Fibroblast of skin of scalp (primary cell): Measurements from ENCODE around the gene FAM3D.

Experiments used
- DNase-seq: peaks from one replicate; pipeline ENCODE4 v3.0.0-alpha.2; 2013

FAM3D gene

GRCh38 chr3:58625196-58625824 lies 41.3 kb downstream of the FAM3D start:
- DNase-seq = peak; percentile 12

DNA sequence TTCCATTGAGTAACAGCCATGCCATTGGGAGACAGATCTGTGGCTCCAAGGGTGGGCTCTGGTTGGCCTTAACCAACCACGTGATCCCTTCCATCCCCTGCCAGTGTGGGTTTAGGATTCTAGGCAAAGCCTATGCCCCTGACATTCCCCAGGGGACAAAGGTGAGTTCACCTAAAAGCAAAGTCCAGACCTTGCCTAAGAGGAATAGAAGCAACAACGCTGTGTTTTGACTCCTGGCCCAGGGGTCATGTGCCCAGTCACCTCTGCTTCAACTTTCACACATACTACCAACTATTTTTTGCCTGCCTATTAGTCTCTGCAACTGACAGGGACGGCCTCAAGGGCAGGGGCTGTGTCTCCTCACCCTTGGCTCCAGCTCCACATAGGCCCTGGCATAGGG lies 42.0 kb downstream of the FAM3D start:
- no peak for DNase-seq

DNA sequence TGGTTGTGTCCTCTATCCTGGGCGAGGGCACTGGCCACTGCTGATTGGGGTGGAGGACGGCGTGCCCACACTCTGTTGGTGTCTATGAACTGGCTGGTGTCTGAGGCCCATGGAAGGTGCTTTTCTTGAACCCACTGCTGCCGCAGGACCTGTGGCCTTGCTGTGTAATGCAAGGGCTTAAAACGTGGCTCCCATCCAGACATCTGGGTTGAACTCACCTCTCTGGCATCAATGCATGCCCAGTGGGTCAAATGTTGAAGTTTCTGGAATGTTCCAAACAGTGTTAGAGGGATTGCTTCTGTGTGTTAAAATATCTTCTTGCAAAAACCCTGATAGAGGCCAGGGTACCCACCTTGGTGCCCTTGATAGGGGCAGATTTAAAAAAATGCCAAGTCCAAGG lies 42.6 kb downstream of the FAM3D start:
- no peak for DNase-seq

- DNase-seq = no peak
These were observed 43.1 kb downstream of the FAM3D start for GRCh38 chr3:58623478-58623877.

DNA sequence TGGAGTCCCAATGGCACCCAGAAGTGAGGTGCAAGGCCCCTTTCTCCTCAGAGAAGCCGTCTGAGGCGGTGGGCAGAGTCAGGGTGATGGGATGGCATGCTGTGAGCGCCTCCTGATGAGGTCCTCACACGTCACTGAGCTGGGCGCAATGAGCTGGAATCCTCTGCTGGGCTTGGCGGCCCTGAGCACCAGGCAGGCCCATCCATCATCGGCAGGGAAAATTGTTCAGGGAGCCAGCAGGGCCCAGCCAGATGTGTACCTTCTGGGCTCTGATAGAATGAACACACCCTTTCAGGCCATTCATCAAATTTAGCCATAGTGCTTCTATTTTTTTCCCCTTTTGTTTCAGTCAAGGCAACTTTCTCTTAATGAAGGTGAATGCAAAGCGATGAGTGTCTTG lies 43.7 kb downstream of the FAM3D start:
- DNase-seq = no peak

GRCh38 chr3:58622436-58622835 lies 44.1 kb downstream of the FAM3D start:
- DNase-seq = no peak

DNA sequence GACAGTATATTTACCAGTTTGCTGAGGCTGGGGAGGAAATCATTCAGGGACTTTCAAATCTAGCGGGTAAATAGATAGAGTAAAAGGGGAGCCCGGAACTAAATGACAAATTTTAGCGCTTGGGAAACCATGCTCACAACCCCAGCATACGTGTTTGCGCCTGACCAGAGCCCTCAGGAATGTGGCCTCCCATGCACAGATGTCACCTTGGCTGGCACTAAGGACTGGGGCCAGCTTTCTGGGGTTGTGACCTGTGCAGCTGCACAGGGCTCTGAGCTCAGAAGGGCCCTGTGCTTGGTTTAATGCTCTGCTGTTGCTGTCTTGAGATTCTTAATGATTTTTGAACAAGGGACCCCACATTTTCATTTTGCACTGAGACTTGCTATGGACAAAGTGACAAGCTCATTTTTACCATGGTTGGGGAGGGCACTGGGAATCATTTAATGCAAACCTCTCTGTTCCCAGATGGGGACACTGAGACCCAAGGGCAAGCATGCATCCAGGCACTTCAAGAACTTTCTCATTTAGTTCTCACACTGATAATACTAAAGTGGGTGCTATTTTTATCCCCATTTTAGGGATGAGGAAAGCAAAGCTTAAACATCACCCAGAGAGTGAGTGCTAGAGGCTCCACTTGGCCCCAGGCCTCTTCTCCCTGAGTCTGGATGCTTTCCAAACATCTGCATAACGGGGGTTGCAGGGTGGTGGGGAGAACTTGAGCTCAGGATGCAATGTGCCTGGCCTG lies 45.3 kb downstream of the FAM3D start:
- no peak for DNase-seq

DNA sequence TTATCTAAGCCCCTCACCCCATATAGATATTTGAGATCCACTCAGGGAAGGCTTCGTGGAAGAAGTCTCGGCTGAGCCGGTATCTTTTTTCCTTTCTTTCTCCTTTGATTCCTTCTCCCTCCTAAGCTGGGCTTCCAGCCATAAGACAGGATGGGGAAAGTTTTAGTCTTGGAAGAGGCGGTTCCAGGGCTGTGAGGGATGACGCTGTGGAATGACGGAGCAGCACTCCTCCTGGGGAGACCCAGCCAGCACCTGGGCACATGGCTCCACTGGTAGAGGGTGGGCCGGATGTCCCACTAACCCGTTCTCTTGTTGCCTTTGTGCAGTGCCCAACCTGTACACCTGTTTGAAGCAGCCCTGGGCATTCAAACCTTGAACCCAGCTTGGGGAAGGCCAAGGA lies 46.2 kb downstream of the FAM3D start:
- DNase-seq = no peak

DNA sequence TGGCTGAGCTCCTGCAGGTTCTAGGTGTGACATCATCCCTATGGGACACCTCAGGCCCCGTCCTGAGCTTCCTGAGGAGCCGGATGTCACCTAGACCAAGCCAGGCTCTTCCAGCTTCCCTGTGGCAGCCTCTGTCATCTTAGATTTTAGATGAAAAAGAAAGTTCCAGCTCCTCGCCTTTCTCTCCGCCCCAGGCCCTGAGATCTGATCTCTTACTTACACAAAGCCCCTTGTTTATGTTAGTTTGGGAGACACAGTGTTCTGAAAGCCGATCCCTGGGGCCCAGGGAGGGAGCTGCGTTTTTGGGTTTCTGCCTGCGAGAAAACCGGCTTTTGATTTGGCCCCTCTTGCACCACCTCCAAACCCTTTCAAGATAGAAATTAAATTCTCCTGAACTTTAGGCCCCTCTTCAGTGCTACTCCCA lies 49.2 kb downstream of the FAM3D start:
- DNase-seq = no peak

DNA sequence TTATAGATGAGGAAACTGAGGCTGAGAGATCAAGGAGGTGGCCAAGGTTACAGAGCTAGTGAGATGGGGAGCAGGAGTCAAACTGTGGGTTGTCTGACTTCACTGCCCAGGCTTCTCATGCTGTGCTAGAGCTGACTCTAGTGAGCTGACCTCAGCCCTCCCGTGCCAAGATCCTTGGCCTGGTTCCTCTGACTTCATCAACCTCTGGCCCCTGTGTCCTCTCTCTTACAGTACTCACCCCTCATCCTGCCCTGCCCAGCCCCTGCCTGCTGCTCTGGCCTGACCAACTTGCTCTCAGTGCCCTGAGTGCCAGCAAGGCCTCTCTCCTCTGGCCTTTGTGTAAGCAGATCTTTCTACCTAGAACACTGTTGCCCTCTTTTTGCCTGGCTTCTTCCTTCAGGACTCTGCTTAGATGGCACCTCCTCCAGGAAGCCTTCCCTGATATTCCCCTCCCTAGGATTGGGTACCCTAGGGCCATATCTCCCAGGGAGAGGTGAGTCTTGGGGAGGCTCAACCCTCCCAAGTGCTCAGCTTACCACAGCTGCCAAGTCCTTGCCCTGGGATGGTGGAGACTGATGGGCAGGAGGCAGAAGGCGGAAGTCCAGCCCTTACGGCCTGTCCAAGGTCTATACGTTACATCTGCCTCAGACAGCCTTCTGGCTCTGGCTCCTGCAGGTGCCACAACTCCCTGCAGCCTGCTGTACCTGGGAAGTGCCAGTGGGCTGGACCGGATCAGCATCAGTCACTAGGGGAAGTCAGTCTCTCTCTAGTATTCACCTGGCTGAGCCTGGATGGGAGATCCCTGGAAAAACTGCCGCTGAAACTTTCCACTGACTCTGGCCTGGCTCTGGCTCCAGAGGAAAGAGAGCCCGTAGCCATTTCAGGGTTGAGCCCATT lies 53.1 kb downstream of the FAM3D start:
- DNase-seq = no peak

GRCh38 chr3:58612830-58613229 lies 53.7 kb downstream of the FAM3D start:
- DNase-seq = no peak

DNA sequence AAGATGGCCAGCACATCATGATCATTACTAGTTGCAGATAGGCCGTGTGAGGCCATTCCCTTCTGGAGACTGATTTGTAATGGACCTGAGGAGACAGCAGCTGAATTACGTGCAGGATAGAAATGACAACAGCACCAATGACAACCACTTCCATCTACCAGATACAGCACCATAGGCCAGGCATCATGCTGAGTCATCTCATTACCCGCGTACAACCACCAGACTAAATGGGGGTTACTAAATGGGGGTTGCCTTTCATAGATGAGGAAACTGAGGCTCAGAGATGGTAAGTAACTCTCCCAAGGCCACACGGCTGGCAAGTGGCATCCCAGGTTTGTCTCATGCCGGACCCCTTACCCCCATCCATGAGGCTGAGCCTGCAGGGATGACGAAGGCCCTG lies 56.6 kb downstream of the FAM3D start:
- DNase-seq = no peak

- no peak for DNase-seq
These were observed 57.9 kb downstream of the FAM3D start for GRCh38 chr3:58608648-58609047.

GRCh38 chr3:58607816-58608215 lies 58.8 kb downstream of the FAM3D start:
- no peak for DNase-seq

GRCh38 chr3:58606693-58607092 lies 59.9 kb downstream of the FAM3D start:
- no peak for DNase-seq

DNA sequence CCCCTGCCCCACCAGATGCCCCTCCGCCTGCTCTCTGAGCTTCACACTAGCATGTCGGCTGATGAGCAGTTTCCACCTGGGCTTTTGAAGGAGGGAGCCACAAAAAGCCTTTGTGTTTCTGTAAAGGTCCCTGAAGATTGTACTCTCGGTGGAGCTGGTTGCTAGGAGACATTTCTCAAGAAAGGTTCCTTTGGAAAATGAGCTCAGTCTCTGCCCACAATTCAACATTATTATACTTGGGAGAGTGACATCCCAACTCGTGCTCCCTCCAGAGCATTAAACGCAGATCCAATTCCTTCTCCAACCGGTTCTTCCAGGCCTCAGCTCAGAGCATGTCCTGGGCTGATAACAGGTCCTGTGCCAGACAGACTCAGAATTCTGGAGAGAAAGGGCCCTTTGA lies 62.5 kb downstream of the FAM3D start:
- DNase-seq = no peak

DNA sequence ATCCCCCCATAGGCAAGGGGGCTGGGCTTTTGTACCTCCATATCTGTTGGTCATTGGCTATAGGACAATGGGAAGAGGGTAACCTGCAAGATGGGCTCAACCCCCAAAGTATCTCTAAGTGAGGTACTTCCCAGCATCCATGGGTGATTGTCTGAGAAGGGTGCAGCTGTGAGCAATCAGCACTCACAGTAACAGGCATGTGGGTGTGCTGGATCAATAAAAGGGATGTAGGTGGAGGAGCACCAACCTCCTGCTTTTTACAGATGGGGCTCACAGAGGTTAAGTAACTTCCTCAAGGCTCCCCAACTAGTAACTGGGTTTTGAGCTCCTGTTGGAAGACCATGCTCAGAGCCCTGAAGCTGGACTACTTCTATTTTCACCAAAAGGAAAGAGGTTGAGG lies 63.0 kb downstream of the FAM3D start:
- no peak for DNase-seq

DNA sequence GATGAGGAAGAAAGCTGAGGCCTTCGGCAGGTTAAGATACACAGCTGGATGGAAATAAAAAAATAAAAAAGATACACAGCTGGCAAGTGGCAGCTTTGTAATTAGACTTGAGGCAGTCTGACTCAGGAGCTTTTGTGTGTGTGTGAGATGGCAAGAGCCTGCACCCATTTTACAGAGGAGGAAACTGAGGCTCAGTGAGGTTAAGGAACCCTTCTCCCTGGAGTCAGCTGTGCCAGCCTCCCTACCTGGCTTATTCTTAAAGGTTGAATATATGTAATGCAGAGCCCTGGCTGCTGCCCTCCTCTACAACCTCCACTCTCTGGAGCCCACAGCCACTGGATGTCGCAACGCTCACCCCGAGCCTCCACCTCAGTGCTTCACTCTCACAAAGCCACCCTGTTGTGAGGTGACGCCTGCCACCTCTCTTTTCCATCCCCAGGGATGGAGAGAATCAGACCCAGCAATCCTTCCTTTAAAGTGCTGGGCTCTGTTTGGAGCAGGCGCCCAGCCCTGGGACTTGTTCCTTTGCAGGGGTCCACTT lies 68.7 kb downstream of the FAM3D start:
- no peak for DNase-seq

- no peak for DNase-seq
These were observed 69.6 kb downstream of the FAM3D start for GRCh38 chr3:58596834-58597518.

DNA sequence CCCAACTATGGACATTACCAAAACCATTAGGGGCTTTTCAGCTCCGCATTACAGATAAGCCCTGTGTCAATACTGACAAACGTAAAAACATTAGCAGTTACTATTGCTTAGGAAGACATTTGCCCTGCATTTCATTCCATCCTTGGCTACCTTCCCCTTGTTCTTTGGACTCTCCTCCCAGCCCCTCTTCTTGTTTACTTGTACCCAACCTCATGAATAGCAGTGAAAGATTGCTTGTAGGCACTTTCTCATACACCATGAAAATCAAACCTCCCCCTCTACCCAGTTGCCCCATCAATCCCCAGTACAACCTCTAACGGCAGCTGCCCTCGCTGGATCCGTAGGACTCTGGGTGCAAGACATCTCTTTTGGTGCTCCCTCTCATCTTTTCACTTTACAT lies 72.5 kb downstream of the FAM3D start:
- no peak for DNase-seq

DNA sequence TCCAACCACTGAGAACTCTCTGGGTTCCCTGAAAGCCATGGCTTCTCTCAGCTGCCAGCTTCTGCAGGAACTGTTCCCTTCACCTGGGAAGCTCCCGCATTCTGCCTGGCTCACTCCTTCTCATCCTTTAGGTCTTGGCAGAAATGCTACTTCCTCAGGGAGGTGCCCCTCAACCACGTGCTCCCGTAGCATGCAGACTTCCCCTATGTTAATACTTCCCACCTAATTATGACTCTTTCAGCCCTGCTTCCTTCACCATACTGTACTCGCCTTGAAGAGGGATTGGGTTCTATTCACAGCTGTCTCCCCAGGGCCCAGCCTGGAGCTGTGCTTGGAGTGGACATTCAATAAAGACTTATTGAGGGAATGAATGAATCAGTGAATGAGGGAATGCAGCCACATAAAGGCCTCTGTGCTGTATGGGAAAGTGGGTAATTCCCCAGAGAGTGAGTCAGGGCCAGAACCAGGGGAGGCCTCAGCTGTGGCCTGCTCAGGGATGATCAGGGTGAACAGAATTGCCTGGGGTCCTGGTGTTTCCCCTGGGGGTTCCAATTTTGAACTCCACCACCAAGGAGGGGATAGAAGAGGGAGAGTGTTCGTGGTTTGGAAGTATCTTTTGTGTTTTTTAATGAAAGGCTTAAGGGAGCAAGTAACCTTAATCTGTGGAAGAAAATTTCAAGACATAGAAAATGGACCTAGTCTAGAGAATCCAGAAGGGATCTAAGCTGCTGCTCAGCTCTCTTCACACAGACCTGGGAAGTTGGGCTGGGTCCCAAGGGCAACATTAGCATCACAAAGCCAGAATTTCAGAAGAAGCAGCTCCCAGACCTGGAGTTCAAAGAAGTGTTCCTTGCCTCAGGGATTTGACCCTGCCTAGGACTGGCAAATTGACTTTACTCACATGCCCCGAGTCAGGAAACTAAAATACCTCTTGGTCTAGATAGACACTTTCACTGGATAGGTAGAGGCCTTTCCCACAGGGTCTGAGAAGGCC lies 74.8 kb downstream of the FAM3D start:
- no peak for DNase-seq
